NCI-H2227 (cell line): ENCODE results near the gene UBE3A.

ENCODE experiments used
- DNase-seq: peaks from one replicate; lab custom pipeline; 2025; ENCODE audit not compliant: unreplicated experiment; lab: John Stamatoyannopoulos, UW

The UBE3A gene

DNA sequence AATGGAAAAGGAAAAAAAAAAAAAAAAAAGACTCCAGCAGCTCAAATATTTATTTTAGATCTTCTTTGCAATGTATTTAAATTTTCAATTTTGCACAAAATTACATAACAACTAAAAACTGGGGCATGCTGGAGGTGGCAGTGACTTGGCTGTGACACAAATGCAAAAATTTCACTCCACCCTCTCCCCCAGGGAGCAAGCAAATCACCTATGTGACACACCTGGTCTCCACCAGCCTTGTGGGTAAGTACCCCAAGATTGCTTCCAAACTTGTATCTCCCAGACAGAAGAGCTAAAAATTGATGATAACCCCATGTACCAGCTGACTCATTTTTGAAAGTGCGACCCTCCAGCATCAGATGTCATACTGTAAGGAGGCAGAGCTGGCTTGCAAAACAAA, 32.0 kb downstream of the UBE3A start:
- no peak for DNase-seq

DNA sequence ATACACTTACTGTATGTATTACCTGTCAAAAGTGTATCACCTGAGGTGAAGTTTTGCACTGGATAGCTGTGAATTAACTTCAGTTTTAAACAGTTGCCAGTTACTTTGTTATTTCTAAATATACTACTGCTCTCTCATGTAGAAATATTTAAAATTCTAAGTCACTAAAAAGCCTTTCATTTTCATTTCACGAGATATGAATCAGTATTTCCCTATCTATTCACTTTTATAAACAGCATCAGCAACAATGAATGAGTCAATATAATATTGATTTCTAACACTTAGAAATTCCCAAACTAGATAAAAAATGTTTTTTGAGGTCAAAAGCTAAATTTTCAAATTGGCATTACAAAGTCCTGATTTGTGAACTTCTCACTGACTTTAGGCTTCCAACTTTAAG, 32.6 kb downstream of the UBE3A start:
- no peak for DNase-seq

- no peak for DNase-seq
Measured at GRCh38 chr15:25403771-25404170, 35.1 kb downstream of the UBE3A start.

- DNase-seq: no peak
Measured at GRCh38 chr15:25402342-25402741, 36.5 kb downstream of the UBE3A start.

- DNase-seq: no peak
Measured at GRCh38 chr15:25401501-25401900, 37.3 kb downstream of the UBE3A start.

DNA sequence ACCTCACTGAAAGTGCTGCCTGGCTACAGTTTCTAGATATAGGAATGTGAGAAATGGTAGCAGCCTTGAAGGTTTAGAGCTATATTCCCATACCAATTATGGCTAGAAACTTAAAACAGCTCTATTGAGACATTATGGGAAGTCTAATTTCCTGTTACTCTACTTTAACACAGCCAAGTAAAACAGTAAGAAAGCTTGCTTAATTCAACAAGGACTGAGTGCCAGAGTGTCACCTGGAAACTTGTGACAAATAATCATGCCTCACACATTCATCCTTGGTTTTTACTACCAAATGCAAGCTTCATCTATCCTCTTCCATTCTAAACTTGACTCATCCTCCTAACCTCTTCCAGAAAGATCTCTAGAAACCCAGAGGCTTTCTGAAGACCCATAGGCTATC, 41.7 kb downstream of the UBE3A start:
- no peak for DNase-seq

DNA sequence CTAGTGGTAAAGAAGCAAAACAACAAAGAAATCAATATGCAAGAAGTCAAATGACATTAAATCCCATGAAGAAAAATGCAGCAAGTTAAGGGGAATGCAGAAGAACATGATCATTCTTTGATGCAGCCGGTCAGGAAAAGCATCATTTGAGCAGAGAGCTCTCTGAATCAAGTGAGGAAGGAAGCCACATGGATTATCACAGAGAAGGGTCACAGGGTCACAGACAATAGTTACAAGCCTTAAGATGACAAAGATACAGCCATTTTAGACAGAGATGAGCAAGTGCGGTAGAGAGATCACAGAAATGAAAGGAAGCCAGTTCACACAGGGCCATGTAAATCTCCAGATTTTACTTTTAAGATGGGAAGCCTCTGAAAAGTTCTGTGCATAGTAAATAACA, 43.9 kb downstream of the UBE3A start:
- no peak for DNase-seq

GRCh38 chr15:25392806-25393205, 46.0 kb downstream of the UBE3A start:
- no peak for DNase-seq

DNA sequence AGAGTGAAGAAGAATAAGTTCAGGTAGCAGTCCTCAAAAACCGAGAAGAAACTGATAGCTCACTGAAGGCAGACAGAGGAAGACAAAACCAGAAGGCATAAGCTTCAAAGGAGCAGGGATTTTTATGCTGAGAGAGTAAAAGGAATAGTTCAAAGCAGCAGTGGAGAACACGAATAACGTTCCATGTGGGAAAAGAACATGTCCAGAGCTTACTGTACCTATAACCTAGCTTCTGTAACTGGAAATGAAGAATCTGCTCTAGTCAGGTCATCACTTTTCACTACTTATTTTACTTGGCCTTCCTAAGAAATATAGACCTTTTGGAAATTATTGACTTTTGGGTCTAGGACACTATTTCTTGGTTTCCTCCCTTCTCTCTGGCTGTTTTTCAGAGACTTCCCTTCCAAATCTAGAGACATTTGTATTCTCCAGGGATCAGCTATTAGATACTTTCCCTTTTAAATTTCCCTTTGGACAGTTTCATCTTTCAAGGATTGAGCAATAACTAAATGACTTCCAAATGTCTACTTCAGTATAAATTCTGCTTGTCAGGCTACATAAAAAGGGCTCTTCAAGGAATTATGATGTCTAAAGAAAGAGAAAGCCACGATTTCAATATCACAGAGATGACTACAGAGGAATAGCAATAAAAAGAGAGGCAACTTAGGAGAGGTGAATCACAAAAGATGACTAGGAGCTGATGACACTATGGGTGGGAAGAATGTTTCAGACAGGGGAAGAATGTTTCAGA, 46.7 kb downstream of the UBE3A start:
- no peak for DNase-seq

- DNase-seq: no peak
Measured at GRCh38 chr15:25385986-25386385, 52.8 kb downstream of the UBE3A start.

DNA sequence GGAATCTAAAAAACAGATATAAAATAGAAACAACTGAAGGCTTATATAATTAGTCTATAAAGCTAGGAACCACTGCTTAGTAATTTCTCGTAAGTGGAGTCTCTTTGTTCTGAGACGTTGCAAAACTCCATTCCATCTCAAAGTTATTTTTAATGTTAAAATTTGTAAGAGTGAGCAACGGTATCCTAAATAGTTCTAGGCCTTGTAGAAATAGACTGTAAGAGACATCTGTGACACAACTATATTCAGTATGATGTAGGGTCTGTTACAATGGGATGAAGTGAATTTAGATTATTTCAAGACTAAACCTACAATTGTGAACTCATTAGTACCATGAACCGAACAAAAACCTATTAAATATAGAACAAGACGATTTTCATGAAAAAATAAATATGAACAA, 57.2 kb downstream of the UBE3A start:
- no peak for DNase-seq

- no peak for DNase-seq
Measured at GRCh38 chr15:25378501-25378901, 60.3 kb downstream of the UBE3A start.

- DNase-seq: no peak
Measured at GRCh38 chr15:25375557-25375956, 63.3 kb downstream of the UBE3A start.

GRCh38 chr15:25374143-25374542, 64.7 kb downstream of the UBE3A start:
- DNase-seq: no peak

DNA sequence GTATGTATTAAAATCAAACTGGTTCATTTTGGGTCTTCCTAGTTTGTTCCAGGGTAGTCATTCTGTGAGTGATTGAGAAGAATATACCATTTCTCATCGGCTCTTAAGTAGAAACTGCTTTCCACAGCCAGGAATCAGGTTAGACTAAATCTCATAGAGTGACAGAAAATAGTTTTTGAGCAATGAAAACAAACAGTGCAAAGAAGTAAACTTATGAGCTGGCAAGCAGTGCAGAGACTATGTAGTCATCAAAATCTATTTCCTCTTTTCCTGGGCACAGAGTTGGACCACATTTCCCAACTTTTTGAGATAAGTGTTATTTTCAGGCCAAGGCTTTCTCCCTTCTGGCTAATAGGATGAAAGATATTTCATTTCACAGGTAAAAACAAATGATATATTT, 66.5 kb downstream of the UBE3A start:
- DNase-seq: no peak

- DNase-seq: no peak
Measured at GRCh38 chr15:25368850-25369249, 70.0 kb downstream of the UBE3A start.

DNA sequence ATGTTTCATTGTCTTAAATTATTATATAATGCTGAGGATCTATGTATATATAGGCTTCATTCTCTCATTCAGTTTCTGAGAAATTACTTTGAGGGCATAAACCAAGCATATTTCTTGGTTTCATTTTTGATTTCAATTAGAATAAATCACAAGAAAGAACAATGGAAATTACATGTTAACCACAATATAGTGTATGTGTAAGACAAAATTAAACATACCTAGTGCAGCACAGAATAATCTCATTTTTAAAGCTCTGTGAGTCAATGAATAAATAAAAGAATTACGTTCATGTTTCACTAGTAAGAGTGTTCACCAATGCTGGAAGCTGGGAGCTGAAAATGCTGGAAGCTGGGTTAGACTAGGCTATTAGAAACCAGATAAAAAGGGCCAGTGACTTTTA, 72.8 kb downstream of the UBE3A start:
- DNase-seq: no peak

DNA sequence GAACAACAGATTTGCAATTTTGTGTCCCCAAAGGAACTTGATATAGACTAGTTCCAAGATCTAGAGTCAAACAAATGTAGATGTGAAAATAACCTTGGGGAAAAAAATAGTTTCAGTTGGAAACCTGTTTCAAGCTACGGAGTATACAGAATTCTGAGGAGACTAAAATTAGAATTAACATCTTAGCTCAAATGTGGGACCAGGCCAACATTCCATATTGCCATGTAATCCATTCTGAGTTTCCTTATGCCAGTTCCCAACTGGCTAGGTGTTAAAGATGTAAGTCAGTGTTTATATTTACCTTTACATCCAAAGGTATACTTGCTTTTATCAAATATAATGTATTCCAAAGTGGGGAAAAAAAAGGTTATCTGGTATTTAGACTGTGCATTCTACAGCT, 76.3 kb downstream of the UBE3A start:
- no peak for DNase-seq

DNA sequence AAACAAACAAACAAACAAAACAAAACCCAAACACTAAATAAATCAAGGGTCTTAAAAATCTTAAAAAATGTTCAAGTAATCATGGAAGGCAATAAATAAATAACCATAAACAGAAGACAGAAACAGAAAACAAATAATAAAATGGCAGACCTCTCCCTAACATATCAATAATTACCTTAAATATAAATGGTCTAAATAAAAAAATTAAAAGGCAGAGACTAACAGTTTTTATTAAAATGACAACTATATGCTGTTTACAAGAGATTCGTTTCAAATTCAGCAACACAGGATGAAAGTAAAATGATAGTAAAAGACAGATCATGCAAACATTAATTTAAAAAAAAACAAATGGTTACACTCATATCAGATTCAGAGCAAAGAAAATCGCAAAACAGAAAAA, 91.1 kb downstream of the UBE3A start:
- no peak for DNase-seq

DNA sequence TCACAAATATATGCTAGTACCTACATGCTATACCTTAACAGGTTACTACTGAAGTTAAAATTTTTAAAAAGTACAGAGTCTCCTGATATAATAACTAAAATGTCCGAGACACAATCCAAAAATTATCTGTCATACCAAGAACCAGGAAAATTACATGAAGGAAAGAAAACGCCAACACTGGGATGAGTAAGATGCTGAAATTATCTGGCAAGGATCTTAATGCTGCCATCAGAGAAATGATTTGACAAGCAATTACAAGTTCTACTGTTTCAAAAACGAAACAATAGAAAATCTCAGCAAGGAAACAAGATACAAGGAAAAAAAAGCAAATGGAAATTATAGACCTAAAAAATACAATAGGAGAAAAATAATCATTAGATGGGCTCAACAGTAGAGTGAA, 92.5 kb downstream of the UBE3A start:
- DNase-seq: no peak

DNA sequence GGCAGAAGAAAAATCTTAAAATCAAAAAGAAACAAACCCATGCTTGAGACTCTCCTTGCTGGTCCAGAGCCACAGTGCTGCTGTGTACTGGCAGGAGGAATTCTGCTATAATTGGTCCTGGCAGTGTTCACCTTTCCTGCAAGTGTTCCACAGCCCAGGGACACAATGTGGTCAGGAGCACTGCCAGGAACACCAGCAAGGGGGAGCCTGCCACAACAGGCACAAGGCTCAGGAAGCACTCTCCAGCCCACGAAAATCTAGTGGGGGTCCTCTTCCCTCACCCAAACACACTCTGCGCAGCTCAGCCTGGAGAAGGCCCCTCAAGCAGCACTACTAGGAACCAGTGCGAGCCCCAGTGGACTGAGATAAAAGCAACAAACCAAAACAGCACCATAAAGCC, 92.9 kb downstream of the UBE3A start:
- no peak for DNase-seq

GRCh38 chr15:25342629-25343028, 96.2 kb downstream of the UBE3A start:
- no peak for DNase-seq

GRCh38 chr15:25339431-25339830, 99.4 kb downstream of the UBE3A start:
- no peak for DNase-seq
